Testis (tissue), 3 donors: ENCODE results near the gene MCC. TPM values are rescaled to one million over a fixed set of nuclear protein-coding genes. Genes with fewer than 3 reads are reported as not detected.

Experiments
- DNase-seq: peaks from one replicate; pipeline ENCODE4 v3.0.0-alpha.2; 2019
- H3K27ac ChIP-seq, 2 donors: fragments of 200-600 bp; sonication (generic); one replicate each; pipeline ENCODE4 v1.5.1; 2019
- H3K27me3 ChIP-seq: fragments of 200-600 bp; sonication (generic); one replicate; pipeline ENCODE4 v1.5.1; 2019
- H3K36me3 ChIP-seq: fragments of 200-600 bp; sonication (generic); one replicate; pipeline ENCODE4 v1.5.1; 2017; ENCODE audit warnings: low read depth; ENCODE audit errors: missing control alignments
- H3K4me1 ChIP-seq: fragments of 200-600 bp; sonication (generic); one replicate; pipeline ENCODE4 v1.5.1; 2019
- H3K4me3 ChIP-seq, 2 donors: fragments of 200-600 bp; sonication (generic); one replicate each; pipeline ENCODE4 v1.5.1; 2017 to 2019
- H3K9me3 ChIP-seq: fragments of 200-600 bp; sonication (generic); one replicate; pipeline ENCODE4 v1.5.1; 2017
- CTCF ChIP-seq, 3 experiments: fragments of 450-650 bp in 2 of 3; fragments of 200-600 bp in 1 of 3; sonication (generic) in 1 of 3; IDR thresholded peaks; one replicate each; pipeline ENCODE4 v1.5.1; 2016 to 2019; ENCODE audit warnings: antibody characterized with exemption in 3 of 3, mild to moderate bottlenecking in 2 of 3, moderate library complexity in 1 of 3
- POLR2A ChIP-seq: fragments of 450-650 bp; IDR thresholded peaks from one replicate; pipeline ENCODE4 v1.6.1; 2017; ENCODE audit warnings: antibody characterized with exemption, mild to moderate bottlenecking, moderate library complexity
- WGBS, 2 donors: methylation state at CpG; one replicate each; pipeline ENCODE4 v1.1.5; 2018; 5-methylcytosine and 5-hydroxymethylcytosine counted together
- intact Hi-C: fragments of 100-400 bp; cut with DNase I; formaldehyde crosslinking; loops from one replicate; pipeline ENCODE4 v1.15.1; 2023; ENCODE audit warnings: low total_unique reads
- polyA plus RNA-seq: library from polyadenylated mRNA; stranded (reverse); fragments of 350-450 nt; fragmentation: Illumina TruSeq; extraction: RNeasy Lipid Tissue Mini Kit (QIAGEN cat#74804); gene quantifications from one replicate; pipeline ENCODE4 v1.2.3, GENCODE V29; 2014; ENCODE audit warnings: low read depth, low replicate concordance; ENCODE audit not compliant: insufficient read depth
- total RNA-seq, 2 donors: library from RNA; depleted of rRNA; stranded (reverse); fragments of >200 nt; gene quantifications; one replicate each; pipeline ENCODE4 v1.2.3, GENCODE V29; 2016

Gene MCC
- total and polyA plus RNA-seq, 3 donors from 2014 or later, result 7.1 to 23.7 (median 21.4) TPM

GRCh38 chr5:113145757-113146387, 342.4 kb downstream of the MCC start:
- Histone ChIP-seq H3K27ac (no peak overlapping the region), H3K4me3 (no peak overlapping the region), H3K9me3 (no peaks in the 10 kb centered on the region), H3K4me1 (peaks cover 4% of the 10 kb centered on the region), H3K27me3 (no peaks in the 10 kb centered on the region), H3K36me3 (no peaks in the 10 kb centered on the region)
- no peak for DNase-seq
- intact Hi-C loops, result no loop called here
- TF ChIP-seq POLR2A (no peak), CTCF (IDR thresholded peaks at IDR 0.05) (no peak)
- 48 to 95% methylated on average over 1 of the region's 1 CpG for WGBS, 2 donors

- H3K4me1 ChIP-seq, result no peaks in the 10 kb centered on the region
- WGBS, 2 donors, result 93 to 98% methylated on average over 4 of the region's 4 CpGs
- H3K4me3 ChIP-seq, result no peak overlapping the region
- TF ChIP-seq CTCF (IDR thresholded peaks at IDR 0.05) (no peak), POLR2A (no peak)
- no peaks in the 10 kb centered on the region for H3K36me3 ChIP-seq
- no peak for DNase-seq
- intact Hi-C loops, result no loop called here
- H3K9me3 ChIP-seq, result no peaks in the 10 kb centered on the region
- no peak overlapping the region for H3K27ac ChIP-seq
- H3K27me3 ChIP-seq, result no peaks in the 10 kb centered on the region
Observed at GRCh38 chr5:113142186-113142585, 346.1 kb downstream of the MCC start.

GRCh38 chr5:113140837-113141671, 347.2 kb downstream of the MCC start:
- Histone ChIP-seq H3K27me3 (no peaks in the 10 kb centered on the region), H3K4me3 (no peak overlapping the region), H3K36me3 (no peaks in the 10 kb centered on the region), H3K4me1 (no peaks in the 10 kb centered on the region), H3K27ac (no peak overlapping the region), H3K9me3 (no peaks in the 10 kb centered on the region)
- intact Hi-C loops, result no loop called here
- no peak for DNase-seq
- 74% methylated on average over 9 of the region's 9 CpGs for whole genome bisulfite sequencing, 2 donors
- TF ChIP-seq CTCF (IDR thresholded peaks at IDR 0.05) (no peak), POLR2A (no peak)

- Histone ChIP-seq H3K27ac (no peak overlapping the region), H3K36me3 (no peaks in the 10 kb centered on the region), H3K4me3 (no peak overlapping the region), H3K9me3 (no peaks in the 10 kb centered on the region), H3K27me3 (no peaks in the 10 kb centered on the region), H3K4me1 (no peaks in the 10 kb centered on the region)
- TF ChIP-seq POLR2A (no peak), CTCF (IDR thresholded peaks at IDR 0.05) (no peak)
- intact Hi-C loops, result no loop called here
- 88 to 93% methylated on average over 3 of the region's 3 CpGs for WGBS, 2 donors
- no peak for DNase-seq
Observed at GRCh38 chr5:113133211-113133975, 354.9 kb downstream of the MCC start.
